Panc1 (cell line): ENCODE results near the gene SENP5. TPM values are rescaled to one million over a fixed set of nuclear protein-coding genes. Genes with fewer than 3 reads are reported as not detected.
A peak's percentile ranks its signal among the peaks of the same experiment; 100 is the strongest.

ENCODE experiments used
- ATAC-seq: fragments of 200-7000 bp; cut with Tn5 transposase; 2 replicates; pipeline ENCODE4 v1.9.1; 2020; ENCODE audit warnings: mild to moderate bottlenecking, moderate library complexity
- BruUV-seq: library from RNA; stranded (reverse); fragments of 400-500 nt; replicated peaks from 2 replicates; lab custom pipeline; 2021; lab: Mats Ljungman, UMichigan
- CTCF ChIA-PET: fragments of 300-600 bp; sonication (Branson Sonifier 250); formaldehyde crosslinking; loops from one replicate; lab custom pipeline; 2022; ENCODE audit warnings: antibody characterized with exemption; lab: Charles Lee
- POLR2A ChIA-PET: fragments of 300-600 bp; sonication (Branson Sonifier 250); formaldehyde crosslinking; loops from one replicate; lab custom pipeline; 2022; ENCODE audit warnings: antibody characterized with exemption; lab: Charles Lee
- DNase-seq: peaks from one replicate; pipeline ENCODE4 v3.0.0-alpha.2; 2010; ENCODE audit warnings: low read depth, low spot score
- H3K27ac ChIP-seq: 2 replicates; pipeline ENCODE4 v1.5.1; 2011; ENCODE audit warnings: mild to moderate bottlenecking, low read length, inconsistent platforms
- H3K27me3 ChIP-seq: fragments of 200-500 bp; sonication (Bioruptor generic); 2 replicates; pipeline ENCODE4 v1.6.0; 2014; ENCODE audit warnings: low read length, inconsistent platforms; ENCODE audit not compliant: control insufficient read depth, insufficient read depth
- H3K36me3 ChIP-seq: fragments of 200-500 bp; sonication (Bioruptor generic); 2 replicates; pipeline ENCODE4 v1.5.1; 2014; ENCODE audit warnings: inconsistent platforms, mild to moderate bottlenecking, low read length, moderate library complexity; ENCODE audit not compliant: control insufficient read depth, insufficient read depth
- H3K4me1 ChIP-seq: 2 replicates; pipeline ENCODE4 v1.5.1; 2011; ENCODE audit warnings: inconsistent platforms, mild to moderate bottlenecking, low read length, moderate library complexity; ENCODE audit not compliant: control insufficient read depth, insufficient read depth
- H3K4me3 ChIP-seq, 2 experiments: 2 replicates each; pipeline ENCODE4 v1.5.1; 2011 to 2012; ENCODE audit warnings: low read depth in 2 of 2, low read length in 2 of 2, mild to moderate bottlenecking in 2 of 2, inconsistent platforms in 1 of 2, moderate library complexity in 1 of 2
- H3K9me3 ChIP-seq: fragments of 200-500 bp; sonication (Bioruptor generic); 2 replicates; pipeline ENCODE4 v1.5.1; 2014; ENCODE audit warnings: low read depth, mild to moderate bottlenecking, inconsistent platforms, low read length, moderate library complexity; ENCODE audit not compliant: control insufficient read depth, insufficient read depth
- CTCF ChIP-seq: fragments of 450-650 bp; IDR thresholded peaks from 2 replicates; pipeline ENCODE4 v1.5.1; 2017; ENCODE audit warnings: mild to moderate bottlenecking
- POLR2AphosphoS5 ChIP-seq: IDR thresholded peaks from 2 replicates; pipeline ENCODE4 v1.6.1; 2012; ENCODE audit warnings: mild to moderate bottlenecking, low read depth, low read length, moderate library complexity
- SIN3A ChIP-seq: IDR thresholded peaks from 2 replicates; pipeline ENCODE4 v1.6.1; 2012; ENCODE audit warnings: low read depth, mild to moderate bottlenecking, low read length, moderate library complexity, borderline replicate concordance; ENCODE audit not compliant: insufficient read depth
- TCF7L2 ChIP-seq: IDR thresholded peaks from 2 replicates; pipeline ENCODE4 v1.6.1; 2011; ENCODE audit warnings: mild to moderate bottlenecking, low read depth, low read length, inconsistent platforms
- in situ Hi-C: cut with HindIII; loops from 2 replicates; pipeline ENCODE4 v1.10.0; 2016; ENCODE audit warnings: low sequenced_read_pairs, low pct_unique_long_range_greater_than_20kb
- intact Hi-C: fragments of 100-400 bp; cut with micrococcal nuclease; formaldehyde crosslinking; loops from one replicate; pipeline ENCODE4 v1.10.0; 2022; ENCODE audit not compliant: unreplicated experiment
- total RNA-seq: library from RNA; stranded (reverse); gene quantifications from one replicate; pipeline ENCODE4 v1.2.1, GENCODE V29; 2021; ENCODE audit not compliant: unreplicated experiment
- TF ChIP-seq, protein P1 (sequence below), 2 experiments: IDR thresholded peaks; 2 replicates each; pipeline ENCODE4 v1.6.1; 2011 to 2012; ENCODE audit warnings: low read depth in 2 of 2, control low read depth in 1 of 2, low read length in 1 of 2, mild to moderate bottlenecking in 1 of 2, moderate library complexity in 1 of 2; ENCODE audit not compliant: insufficient read depth in 1 of 2

Gene SENP5
- total RNA-seq, 1 experiment from 2014 or later = 40.0 TPM

- Histone ChIP-seq H3K4me3 (no peak overlapping the region), H3K27ac (no peak overlapping the region; the same call in 1 of the 2 replicates), H3K27me3 (no peaks in the 10 kb centered on the region), H3K4me1 (peaks cover 12% of the 10 kb centered on the region), H3K36me3 (peaks cover 51% of the 10 kb centered on the region), H3K9me3 (no peaks in the 10 kb centered on the region)
- in situ Hi-C loops = no loop called here
- no TSS peak for BruUV-seq
- ChIA-PET POLR2A (interaction anchor here (0.6 kb wide), 2 partner anchors 71 to 199 kb away, joined by 8 to 13 read pairs; no protein-coding TSS in a partner anchor), CTCF (no interaction called here)
- ATAC-seq = no peak
- no peak for DNase-seq
- intact Hi-C loops = no loop called here
- TF ChIP-seq SIN3A (no peak), POLR2AphosphoS5 (no peak), CTCF (no peak)
- TF ChIP-seq, protein P1, sequence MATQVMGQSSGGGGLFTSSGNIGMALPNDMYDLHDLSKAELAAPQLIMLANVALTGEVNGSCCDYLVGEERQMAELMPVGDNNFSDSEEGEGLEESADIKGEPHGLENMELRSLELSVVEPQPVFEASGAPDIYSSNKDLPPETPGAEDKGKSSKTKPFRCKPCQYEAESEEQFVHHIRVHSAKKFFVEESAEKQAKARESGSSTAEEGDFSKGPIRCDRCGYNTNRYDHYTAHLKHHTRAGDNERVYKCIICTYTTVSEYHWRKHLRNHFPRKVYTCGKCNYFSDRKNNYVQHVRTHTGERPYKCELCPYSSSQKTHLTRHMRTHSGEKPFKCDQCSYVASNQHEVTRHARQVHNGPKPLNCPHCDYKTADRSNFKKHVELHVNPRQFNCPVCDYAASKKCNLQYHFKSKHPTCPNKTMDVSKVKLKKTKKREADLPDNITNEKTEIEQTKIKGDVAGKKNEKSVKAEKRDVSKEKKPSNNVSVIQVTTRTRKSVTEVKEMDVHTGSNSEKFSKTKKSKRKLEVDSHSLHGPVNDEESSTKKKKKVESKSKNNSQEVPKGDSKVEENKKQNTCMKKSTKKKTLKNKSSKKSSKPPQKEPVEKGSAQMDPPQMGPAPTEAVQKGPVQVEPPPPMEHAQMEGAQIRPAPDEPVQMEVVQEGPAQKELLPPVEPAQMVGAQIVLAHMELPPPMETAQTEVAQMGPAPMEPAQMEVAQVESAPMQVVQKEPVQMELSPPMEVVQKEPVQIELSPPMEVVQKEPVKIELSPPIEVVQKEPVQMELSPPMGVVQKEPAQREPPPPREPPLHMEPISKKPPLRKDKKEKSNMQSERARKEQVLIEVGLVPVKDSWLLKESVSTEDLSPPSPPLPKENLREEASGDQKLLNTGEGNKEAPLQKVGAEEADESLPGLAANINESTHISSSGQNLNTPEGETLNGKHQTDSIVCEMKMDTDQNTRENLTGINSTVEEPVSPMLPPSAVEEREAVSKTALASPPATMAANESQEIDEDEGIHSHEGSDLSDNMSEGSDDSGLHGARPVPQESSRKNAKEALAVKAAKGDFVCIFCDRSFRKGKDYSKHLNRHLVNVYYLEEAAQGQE (IDR thresholded peaks at IDR 0.05; ENCODE audit: insufficient read depth in 1 of 2, low read depth in 2 of 2, low read length in 1 of 2) = no peak
These were observed 70.9 kb downstream of the SENP5 start for GRCh38 chr3:196938576-196938975.

DNA sequence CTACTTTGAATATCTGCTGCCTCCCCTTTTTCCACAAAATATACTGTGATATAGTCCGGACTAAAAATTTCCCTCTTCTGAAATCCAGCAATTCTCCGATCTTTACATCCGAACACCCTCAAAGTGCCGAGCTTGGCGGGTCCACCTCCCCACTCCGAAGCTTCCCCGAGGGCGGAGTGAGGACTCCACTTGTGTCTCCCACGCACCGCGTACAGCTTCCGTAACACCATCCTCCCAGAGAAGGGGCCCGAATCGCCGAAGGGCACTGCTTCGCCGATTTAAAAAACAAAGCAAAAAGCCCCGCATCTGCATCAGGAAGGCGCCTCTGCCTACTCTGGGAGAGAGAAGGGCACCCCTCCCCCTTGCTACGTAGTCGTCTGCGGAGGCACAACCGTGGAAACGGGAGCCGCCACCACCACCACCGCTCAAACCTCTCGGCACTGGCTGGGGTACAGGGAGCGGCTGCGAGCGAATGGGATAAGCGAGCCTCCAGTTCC, 74.1 kb downstream of the SENP5 start:
- in situ Hi-C loops = no loop called here
- H3K27me3 ChIP-seq = no peaks in the 10 kb centered on the region
- ATAC-seq (peak; percentile 74), DNase-seq (no peak)
- H3K9me3 ChIP-seq = no peaks in the 10 kb centered on the region
- peaks cover 15% of the 10 kb centered on the region for H3K4me1 ChIP-seq
- TSS peak; percentile 86 for BruUV-seq
- intact Hi-C loops = no loop called here
- peaks cover 29% of the 10 kb centered on the region for H3K36me3 ChIP-seq
- H3K4me3 ChIP-seq = peak overlapping the region; percentile 94 to 99
- TF ChIP-seq TCF7L2 = no peak; the same call in 1 of the 2 replicates
- TF ChIP-seq CTCF = no peak
- no peak for TF ChIP-seq SIN3A
- TF ChIP-seq, protein P1 (IDR thresholded peaks at IDR 0.05; ENCODE audit: insufficient read depth in 1 of 2, low read depth in 2 of 2, low read length in 1 of 2) = no peak
- TF ChIP-seq POLR2AphosphoS5 = no peak
- ChIA-PET POLR2A (interaction anchor here (0.6 kb wide), 1 partner anchor 48 kb away, joined by 6 read pairs; no protein-coding TSS in a partner anchor), CTCF (interaction anchor here (1.2 kb wide), 1 partner anchor 332 kb away, joined by 5 read pairs; no protein-coding TSS in a partner anchor)
- H3K27ac ChIP-seq = peak overlapping the region; percentile 92
